K562 (cell line): ENCODE results near the gene SPDYE3. TPM values are rescaled to one million over a fixed set of nuclear protein-coding genes. Genes with fewer than 3 reads are reported as not detected.
"Not testable (repeated sequence)": the region's sequence is repeated elsewhere in the genome, so short reads cannot be mapped to it uniquely, and the experiment has no call there.

ENCODE experiments used
- ATAC-seq: fragments of 200-7000 bp; cut with Tn5 transposase; 3 replicates; pipeline ENCODE4 v1.9.1; 2020; ENCODE audit warnings: moderate library complexity
- BruUV-seq: library from RNA; stranded (reverse); fragments of 400-500 nt; replicated peaks from 2 replicates; lab custom pipeline; 2021; lab: Mats Ljungman, UMichigan
- CTCF ChIA-PET: fragments of 300-600 bp; formaldehyde crosslinking; extraction: SDS; loops from one replicate; lab custom pipeline; 2021; ENCODE audit warnings: low intra/inter-chr PET ratio; lab: Yijun Ruan, JAX
- POLR2A ChIA-PET: fragments of 300-600, 350-650 bp; sonication (Branson Sonifier 250); formaldehyde crosslinking; extraction: SDS; loops from one replicate; lab custom pipeline; 2021; ENCODE audit warnings: antibody characterized with exemption, inconsistent platforms; lab: Yijun Ruan, JAX
- DNase-seq, 4 experiments: peaks; one replicate each; pipeline versions ENCODE4 v3.0.0 to v3.0.0-alpha.2; 2011 to 2018; ENCODE audit warnings: low spot score in 3 of 4, mixed read lengths in 3 of 4; ENCODE audit errors: extremely low read depth in 1 of 4
- FAIRE-seq: peaks from 2 replicates; lab custom pipeline; 2011; peaks lifted over from hg19 to GRCh38; lab: Jason Lieb, UNC
- H2AFZ ChIP-seq: 2 replicates; pipeline ENCODE4 v1.6.0; 2011; ENCODE audit warnings: low read depth, low read length, control low read depth, inconsistent platforms
- H3K27ac ChIP-seq: fragments of 200-600 bp; 3 replicates; pipeline ENCODE4 v1.8.0; 2011; ENCODE audit warnings: low read depth, mild to moderate bottlenecking, control low read depth, inconsistent platforms, low read length, moderate library complexity, mixed read lengths; ENCODE audit errors: extremely low read depth
- H3K27me3 ChIP-seq, 2 experiments: fragments of 300-600 bp in 1 of 2; 2 replicates in 1 of 2; 3 replicates in 1 of 2; pipeline versions ENCODE4 v1.6.0 to v1.8.0; 2011; ENCODE audit warnings: inconsistent platforms in 2 of 2, low read length in 2 of 2, mild to moderate bottlenecking in 1 of 2, mixed read lengths in 1 of 2, moderate library complexity in 1 of 2; ENCODE audit not compliant: control insufficient read depth in 2 of 2, insufficient read depth in 2 of 2
- H3K36me3 ChIP-seq: fragments of 300-600 bp; 3 replicates; pipeline ENCODE4 v1.8.0; 2011; ENCODE audit warnings: mild to moderate bottlenecking, low read length, inconsistent platforms; ENCODE audit not compliant: control insufficient read depth, insufficient read depth
- H3K4me1 ChIP-seq, 2 experiments: fragments of 200-600 bp in 1 of 2; replicated peaks in 1 of 2; 2 replicates in 1 of 2; 3 replicates in 1 of 2; pipeline versions ENCODE4 v1.5.1 to v1.8.0; 2011; ENCODE audit warnings: inconsistent platforms in 2 of 2, low read length in 2 of 2, mild to moderate bottlenecking in 1 of 2, mixed read lengths in 1 of 2, moderate library complexity in 1 of 2; ENCODE audit not compliant: control insufficient read depth in 2 of 2, insufficient read depth in 2 of 2
- H3K4me2 ChIP-seq: 2 replicates; pipeline ENCODE4 v1.6.1; 2011; ENCODE audit warnings: low read length, control low read depth, inconsistent platforms, mixed read lengths; ENCODE audit not compliant: insufficient read depth
- H3K4me3 ChIP-seq: fragments of 200-600 bp; sonication (generic), shearing (Covaris generic); 2 replicates; pipeline ENCODE4 v1.5.1; 2016; ENCODE audit warnings: control low read depth, inconsistent platforms
- H3K79me2 ChIP-seq: fragments of 200-600 bp; 3 replicates; pipeline ENCODE4 v1.8.0; 2011; ENCODE audit warnings: low read length, inconsistent platforms; ENCODE audit not compliant: control insufficient read depth, insufficient read depth
- H3K9ac ChIP-seq, 2 experiments: 2 replicates each; pipeline versions ENCODE4 v1.6.0 to v1.6.1; 2011; ENCODE audit warnings: low read depth in 2 of 2, low read length in 2 of 2, control low read depth in 1 of 2, inconsistent platforms in 1 of 2, mild to moderate bottlenecking in 1 of 2, mixed read lengths in 1 of 2; ENCODE audit not compliant: insufficient read depth in 1 of 2
- H3K9me1 ChIP-seq: one replicate; pipeline ENCODE4 v1.6.0; 2011; ENCODE audit warnings: inconsistent platforms, mild to moderate bottlenecking, low read length, moderate library complexity; ENCODE audit not compliant: control insufficient read depth, insufficient read depth
- H3K9me3 ChIP-seq: replicated peaks from 2 replicates; pipeline ENCODE4 v1.5.1; 2011; ENCODE audit warnings: low read depth, low read length, inconsistent platforms; ENCODE audit not compliant: control insufficient read depth, insufficient read depth
- H4K20me1 ChIP-seq: replicated peaks from 2 replicates; pipeline ENCODE4 v1.6.1; 2011; ENCODE audit warnings: low read length, inconsistent platforms, mixed read lengths; ENCODE audit not compliant: control insufficient read depth, insufficient read depth
- CTCF ChIP-seq, 3 experiments: IDR thresholded peaks in 2 of 3; conservative IDR thresholded peaks in 1 of 3; 2 replicates each; pipeline ENCODE4 v1.5.1; 2011 to 2012; ENCODE audit warnings: low read length in 3 of 3, mild to moderate bottlenecking in 3 of 3, control low read depth in 2 of 3, improper control_type of control experiment in 1 of 3, inconsistent platforms in 1 of 3, low read depth in 1 of 3, mixed read lengths in 1 of 3, moderate library complexity in 1 of 3; ENCODE audit not compliant: insufficient read depth in 2 of 3
- DACH1 ChIP-seq: fragments of 450-650 bp; IDR thresholded peaks from 2 replicates; pipeline ENCODE4 v1.6.1; 2018; ENCODE audit not compliant: partially characterized antibody
- KDM4B ChIP-seq, 2 experiments: fragments of 450-650 bp in 1 of 2; sonication (generic) in 1 of 2; IDR thresholded peaks; 2 replicates each; pipeline ENCODE4 v1.6.1; 2016 to 2017; ENCODE audit warnings: borderline replicate concordance in 2 of 2, antibody characterized with exemption in 1 of 2, low read depth in 1 of 2, mild to moderate bottlenecking in 1 of 2
- POLR2AphosphoS5 ChIP-seq: IDR thresholded peaks from 2 replicates; pipeline ENCODE4 v1.6.1; 2011; ENCODE audit warnings: mild to moderate bottlenecking, low read depth, low read length, moderate library complexity; ENCODE audit not compliant: control insufficient read depth, insufficient read depth
- POLR2G ChIP-seq: fragments of 200-400 bp; formaldehyde crosslinking; IDR thresholded peaks from 2 replicates; pipeline ENCODE4 v1.6.1; 2017; ENCODE audit warnings: low read depth, mild to moderate bottlenecking, antibody characterized with exemption, low read length, moderate library complexity
- RBFOX2 ChIP-seq: fragments of 200-400 bp; formaldehyde crosslinking; IDR thresholded peaks from 2 replicates; pipeline ENCODE4 v1.6.1; 2017; ENCODE audit warnings: low read depth, mild to moderate bottlenecking, low read length, moderate library complexity
- SMC3 ChIP-seq: conservative IDR thresholded peaks from 2 replicates; pipeline ENCODE4 v1.6.1; 2011; ENCODE audit warnings: low read depth, low read length, improper control_type of control experiment; ENCODE audit not compliant: insufficient read depth
- WGBS: fragments of 100-300 bp; shearing (Covaris generic); methylation state at CpG from one replicate; pipeline ENCODE4 v1.1.6; 2016; ENCODE audit warnings: low coverage, mixed read lengths; ENCODE audit not compliant: insufficient coverage; ENCODE audit errors: missing lambda C conversion rate; 5-methylcytosine and 5-hydroxymethylcytosine counted together
- in situ Hi-C: fragments of 300-500 bp; cut with MboI; formaldehyde crosslinking; loops from 4 replicates; pipeline ENCODE4 v1.15.0; 2018; ENCODE audit warnings: inconsistent platforms, mixed read lengths
- intact Hi-C: fragments of 100-400 bp; cut with micrococcal nuclease; formaldehyde crosslinking; loops from 2 replicates; pipeline ENCODE4 v1.14.2; 2022
- polyA plus RNA-seq, 8 experiments: library from polyadenylated mRNA; depleted of rRNA in 4 of 8; stranded (reverse) in 5 of 8; unstranded in 3 of 8; fragments of >200 nt; fragmentation: Nextera tagmentation in 2 of 8; fragmentation: Illumina TruSeq in 1 of 8; extraction: Ambion mirVana in 2 of 8; extraction: Trizol in 1 of 8; gene quantifications; 2 replicates each; pipeline versions ENCODE4 v1.2.1 to v1.2.3, GENCODE V29; 2011 to 2014; ENCODE audit warnings: inconsistent platforms in 1 of 8, missing spikeins in 1 of 8
- total RNA-seq, 7 experiments: library from RNA; depleted of rRNA in 6 of 7; stranded (reverse); fragments of >200 nt in 6 of 7; fragmentation: Illumina TruSeq in 2 of 7; extraction: Trizol in 2 of 7; gene quantifications; 2 replicates each; pipeline versions ENCODE4 v1.2.1 to v1.2.3, GENCODE V29; 2011 to 2021; ENCODE audit warnings: low replicate concordance in 1 of 7

The SPDYE3 gene
- total and polyA plus RNA-seq, 9 of the 15 experiments (the other 6 are each of a cell fraction or from before 2014, with no cell fraction given) = 0.04 to 3.3 (median 1.2) TPM; not detected in 6

GRCh38 chr7:100342765-100343164 lies 35.3 kb downstream of the SPDYE3 start:
- CTCF ChIA-PET = interaction anchor here (0.6 kb wide), 1 partner anchor 212 kb away, joined by 6 read pairs; no protein-coding TSS in a partner anchor
- intact Hi-C loops = no loop called here
- Histone ChIP-seq H3K9me3 (no peaks in the 10 kb centered on the region), H2AFZ (no peak overlapping the region), H4K20me1 (peaks cover 5% of the 10 kb centered on the region; the same call in 1 of the 2 replicates), H3K36me3 (peaks cover 79% of the 10 kb centered on the region), H3K27ac (peak overlapping the region; percentile 34; the same call in 1 of the 3 replicates), H3K4me2 (no peak overlapping the region), H3K9ac (peak overlapping the region in 1 of 2 experiments; percentile 47; a peak in 1 of 4 replicates), H3K79me2 (peaks cover 51% of the 10 kb centered on the region), H3K9me1 (no peaks in the 10 kb centered on the region), H3K4me3 (no peak overlapping the region), H3K27me3 (no peaks in the 10 kb centered on the region), H3K4me1 (peaks cover 9 to 13% of the 10 kb centered on the region in 2 experiments; a peak in 4 of 5 replicates)
- no peak for FAIRE-seq
- DNase-seq = no peak
- no peak for TF ChIP-seq POLR2G
- 0 out of 2 replicates have a peak, but pooled peaks have one; percentile 3 for TF ChIP-seq POLR2AphosphoS5
- in situ Hi-C loops = loop anchor here (5.0 kb wide), 1 partner anchor 125 kb away; the partner anchor contains the start of gene PVRIG
- no peak for ATAC-seq
- WGBS = 93% methylated on average over 6 of the region's 6 CpGs
- no TSS peak for BruUV-seq
- POLR2A ChIA-PET = interaction anchor here (0.6 kb wide), 1 partner anchor 87 kb away, joined by 3 read pairs; the partner anchor contains the start of gene MEPCE

DNA sequence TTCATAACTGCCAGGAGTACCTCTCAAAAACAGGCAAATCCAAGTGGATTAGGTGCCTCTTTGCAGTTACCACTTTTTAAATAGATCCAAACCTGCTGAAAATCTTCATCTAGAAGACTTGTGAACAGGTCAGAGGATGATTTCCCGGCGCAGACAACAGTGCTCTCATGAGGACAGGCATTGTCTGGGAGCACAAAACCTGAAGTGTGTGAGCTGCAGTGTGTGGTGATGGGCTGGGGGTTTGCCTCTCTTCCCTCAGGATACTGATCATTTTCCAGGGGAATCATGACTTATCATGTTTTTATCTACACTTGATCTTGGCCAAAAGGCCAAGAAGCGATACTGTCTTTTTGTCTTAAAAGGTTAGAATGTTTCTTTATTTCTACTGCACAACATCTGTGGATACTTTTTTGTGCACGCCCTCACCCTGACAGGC lies 36.6 kb downstream of the SPDYE3 start:
- H3K27me3 ChIP-seq, FAIRE-seq, H3K9me3 ChIP-seq, BruUV-seq, DNase-seq, H3K9ac ChIP-seq, H3K9me1 ChIP-seq, H2AFZ ChIP-seq, H4K20me1 ChIP-seq, H3K27ac ChIP-seq: not testable (repeated sequence)
- intact Hi-C loops = loop anchor here (1.0 kb wide), 1 partner anchor 212 kb away; no protein-coding TSS in a partner anchor
- peaks cover 81% of the 10 kb centered on the region for H3K36me3 ChIP-seq
- CTCF ChIA-PET = interaction anchor here (0.6 to 1.5 kb wide), 2 partner anchors 175 to 211 kb away, joined by 3 to 5 read pairs; no protein-coding TSS in a partner anchor
- in situ Hi-C loops = loop anchor here (5.0 kb wide), 1 partner anchor 127 kb away; the partner anchor contains the start of gene PVRIG
- TF ChIP-seq POLR2AphosphoS5 (0 out of 2 replicates have a peak, but pooled peaks have one; percentile 4), DACH1 (peak; percentile 8), CTCF (IDR thresholded peaks at IDR 0.05 in 2 of 3, conservative IDR thresholded peaks at IDR 0.05 in 1 of 3; ENCODE audit: insufficient read depth in 2 of 3, low read depth in 1 of 3, low read length in 3 of 3) (0 out of 6 replicates have a peak, but pooled peaks of 1 of the 3 experiments have one; percentile 5), SMC3 (0 out of 2 replicates have a peak, but pooled peaks have one; percentile 2), RBFOX2 (peak; percentile 2; the same call in 1 of the 2 replicates), KDM4B (IDR thresholded peaks at IDR 0.05; ENCODE audit: borderline replicate concordance in 2 of 2, low read depth in 1 of 2) (0 out of 4 replicates have a peak, but pooled peaks of 1 of the 2 experiments have one; percentile 6)
- TF ChIP-seq, all 486 proteins: peak for 6; not testable (repeated sequence) for 480
- H3K4me1 ChIP-seq, H3K4me3 ChIP-seq: not testable (repeated sequence)
- Histone ChIP-seq H3K79me2 (peaks cover 44% of the 10 kb centered on the region), H3K4me2 (peak overlapping the region; percentile 47; the same call in 1 of the 2 replicates)
- ATAC-seq = peak; percentile 21
- POLR2A ChIA-PET = interaction anchor here (0.6 to 1.8 kb wide), 5 partner anchors 9 to 285 kb away, joined by 3 to 7 read pairs (median 5); no protein-coding TSS in a partner anchor
- 20% methylated on average over 3 of the region's 4 CpGs for WGBS
